ENCODE measurements around the gene GLRA1. TPM values are rescaled to one million over a fixed set of nuclear protein-coding genes. Genes with fewer than 3 reads are reported as not detected.
A peak's percentile ranks its signal among the peaks of the same experiment; 100 is the strongest.
"Not testable (repeated sequence)": the region's sequence is repeated elsewhere in the genome, so short reads cannot be mapped to it uniquely, and the experiment has no call there.

GLRA1 gene
- total and polyA plus RNA-seq, 9 donors = 0.13 TPM; not detected in 8

DNA sequence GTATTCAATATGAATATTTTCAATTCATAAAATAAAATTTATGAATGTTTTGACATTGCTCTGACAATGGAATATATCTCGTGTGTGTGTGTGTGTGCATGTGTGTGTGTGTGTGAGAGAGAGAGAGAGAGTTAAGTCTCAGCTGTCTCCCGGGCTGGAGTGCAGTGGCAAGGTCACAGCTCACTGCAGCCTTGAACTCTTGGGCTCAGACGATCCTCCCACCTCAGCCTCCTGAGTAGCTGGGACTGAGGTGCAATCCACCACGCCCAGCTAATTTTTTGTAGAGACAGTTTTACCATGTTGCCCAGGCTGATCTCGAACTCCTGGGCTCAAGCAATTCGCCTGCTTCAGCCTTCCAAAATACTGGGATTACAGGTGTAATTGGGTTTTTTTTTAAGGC, 136.8 kb downstream of the GLRA1 start:
- H3K9me3 ChIP-seq (replicated peaks; ENCODE audit: control insufficient read depth, low read depth, low read length) = no peaks in the 10 kb centered on the region
- H3K4me1 ChIP-seq (ENCODE audit: control insufficient read depth, insufficient read depth, low read length) = no peaks in the 10 kb centered on the region
- no peak overlapping the region for H3K4me3 ChIP-seq (ENCODE audit: low read length)
- 71% methylated on average over 1 of the region's 6 CpGs for WGBS (ENCODE audit: insufficient coverage)
- H3K27ac ChIP-seq (ENCODE audit: low read length) = no peak overlapping the region
- peaks cover 33% of the 10 kb centered on the region for H3K36me3 ChIP-seq (ENCODE audit: control insufficient read depth, insufficient read depth, low read length)
- no peak for DNase-seq
- H3K27me3 ChIP-seq (ENCODE audit: control insufficient read depth, insufficient read depth, low read length) = no peaks in the 10 kb centered on the region

DNA sequence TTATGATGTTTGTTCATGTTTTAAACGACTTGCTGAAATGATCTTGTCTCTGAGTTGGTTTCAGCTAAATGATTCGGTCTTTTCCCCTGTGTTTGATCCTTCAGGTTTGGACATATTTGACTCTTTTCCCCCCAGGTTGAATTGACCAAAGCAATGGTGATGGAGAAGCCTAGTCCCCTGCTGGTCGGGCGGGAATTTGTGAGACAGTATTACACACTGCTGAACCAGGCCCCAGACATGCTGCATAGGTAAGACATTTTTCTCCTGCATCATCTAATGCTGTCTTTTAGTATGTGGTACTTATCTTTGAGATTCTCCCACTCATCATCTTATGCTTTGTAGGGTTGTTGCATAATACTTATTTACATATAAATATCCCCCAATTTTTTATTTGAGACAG, 138.2 kb downstream of the GLRA1 start:
- Histone ChIP-seq H3K9me3 (replicated peaks; ENCODE audit: control insufficient read depth, low read depth, low read length) (no peaks in the 10 kb centered on the region), H3K36me3 (ENCODE audit: control insufficient read depth, insufficient read depth, low read length) (peaks cover 27% of the 10 kb centered on the region), H3K27ac (ENCODE audit: low read length) (no peak overlapping the region), H3K27me3 (ENCODE audit: control insufficient read depth, insufficient read depth, low read length) (no peaks in the 10 kb centered on the region), H3K4me3 (ENCODE audit: low read length) (no peak overlapping the region), H3K4me1 (ENCODE audit: control insufficient read depth, insufficient read depth, low read length) (no peaks in the 10 kb centered on the region)
- WGBS (ENCODE audit: insufficient coverage) = 82% methylated on average over 2 of the region's 4 CpGs
- DNase-seq = no peak

DNA sequence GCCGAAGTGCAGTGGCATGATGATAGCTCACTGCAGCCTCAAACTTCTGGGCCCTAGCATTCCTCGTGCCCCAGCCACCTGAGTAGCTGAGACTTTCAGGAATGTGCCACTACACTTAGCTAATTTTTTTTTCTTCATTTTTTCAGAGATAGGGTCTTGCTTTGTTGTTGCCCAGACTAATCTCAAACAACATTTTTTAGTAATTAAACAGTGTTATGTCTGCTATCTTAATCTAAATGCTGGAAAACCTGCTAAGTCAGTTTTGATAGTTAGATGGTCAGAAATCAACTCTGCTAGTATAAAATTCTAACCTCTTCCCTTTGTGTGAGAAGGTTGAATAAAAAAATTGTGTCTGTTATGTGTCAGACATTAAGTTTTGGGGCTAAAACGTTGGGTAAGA, 140.5 kb downstream of the GLRA1 start:
- Histone ChIP-seq H3K27ac (ENCODE audit: low read length) (no peak overlapping the region), H3K27me3 (ENCODE audit: control insufficient read depth, insufficient read depth, low read length) (no peaks in the 10 kb centered on the region), H3K4me3 (ENCODE audit: low read length) (no peak overlapping the region), H3K9me3 (replicated peaks; ENCODE audit: control insufficient read depth, low read depth, low read length) (no peaks in the 10 kb centered on the region), H3K4me1 (ENCODE audit: control insufficient read depth, insufficient read depth, low read length) (no peaks in the 10 kb centered on the region), H3K36me3 (ENCODE audit: control insufficient read depth, insufficient read depth, low read length) (peaks cover 14% of the 10 kb centered on the region)
- WGBS (ENCODE audit: insufficient coverage) = no CpG with 5 or more reads among the region's 3 CpGs
- DNase-seq = no peak

DNA sequence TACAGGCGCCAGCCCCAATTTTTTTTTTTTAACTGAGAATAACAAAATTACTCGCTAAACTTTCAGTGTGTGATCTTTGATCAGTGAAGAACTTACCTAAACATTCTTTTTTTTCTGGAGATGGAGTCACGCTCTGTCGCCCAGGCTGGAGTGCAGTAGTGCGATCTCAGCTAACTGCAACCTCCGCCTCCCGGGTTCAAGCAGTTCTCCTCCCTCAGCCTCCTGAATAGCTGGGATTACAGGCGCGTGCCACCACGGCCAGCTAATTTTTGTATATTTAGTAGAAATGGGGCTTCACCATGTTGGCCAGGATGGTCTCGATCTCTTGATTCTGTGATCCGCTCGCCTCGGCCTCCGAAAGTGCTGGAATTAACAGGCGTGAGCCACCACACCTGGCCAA, 141.0 kb downstream of the GLRA1 start:
- not testable (repeated sequence) for H3K9me3 ChIP-seq (replicated peaks; ENCODE audit: control insufficient read depth, low read depth, low read length); H3K27ac ChIP-seq (ENCODE audit: low read length); DNase-seq; H3K4me3 ChIP-seq (ENCODE audit: low read length); H3K4me1 ChIP-seq (ENCODE audit: control insufficient read depth, insufficient read depth, low read length); H3K27me3 ChIP-seq (ENCODE audit: control insufficient read depth, insufficient read depth, low read length)
- WGBS (ENCODE audit: insufficient coverage) = no CpG with 5 or more reads among the region's 16 CpGs
- H3K36me3 ChIP-seq (ENCODE audit: control insufficient read depth, insufficient read depth, low read length) = peaks cover 11% of the 10 kb centered on the region

DNA sequence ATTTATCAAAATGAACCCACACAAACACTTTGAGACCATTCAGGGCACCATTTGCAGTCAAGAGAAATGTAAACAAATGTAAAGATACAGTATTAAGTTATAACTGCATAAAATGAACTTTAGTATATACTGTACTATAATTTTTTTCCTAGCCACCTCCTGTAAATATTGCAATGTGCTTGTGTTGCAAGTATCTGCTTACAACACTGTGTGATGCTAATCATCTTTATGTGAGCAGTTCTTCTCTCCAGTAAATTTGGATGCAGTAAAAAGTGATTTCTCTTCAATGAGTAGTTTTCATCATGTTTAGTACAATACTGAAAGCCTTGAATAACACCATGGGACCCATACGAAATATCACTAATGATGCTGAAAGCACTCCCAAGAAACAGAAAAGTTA, 143.4 kb downstream of the GLRA1 start:
- Histone ChIP-seq H3K4me1 (ENCODE audit: control insufficient read depth, insufficient read depth, low read length) (peaks cover 4% of the 10 kb centered on the region), H3K27ac (ENCODE audit: low read length) (no peak overlapping the region), H3K27me3 (ENCODE audit: control insufficient read depth, insufficient read depth, low read length) (no peaks in the 10 kb centered on the region), H3K4me3 (ENCODE audit: low read length) (no peak overlapping the region), H3K9me3 (replicated peaks; ENCODE audit: control insufficient read depth, low read depth, low read length) (no peaks in the 10 kb centered on the region), H3K36me3 (ENCODE audit: control insufficient read depth, insufficient read depth, low read length) (peaks cover 2% of the 10 kb centered on the region)
- no peak for DNase-seq
- no CpG with 5 or more reads among the region's 1 CpG for WGBS (ENCODE audit: insufficient coverage)

DNA sequence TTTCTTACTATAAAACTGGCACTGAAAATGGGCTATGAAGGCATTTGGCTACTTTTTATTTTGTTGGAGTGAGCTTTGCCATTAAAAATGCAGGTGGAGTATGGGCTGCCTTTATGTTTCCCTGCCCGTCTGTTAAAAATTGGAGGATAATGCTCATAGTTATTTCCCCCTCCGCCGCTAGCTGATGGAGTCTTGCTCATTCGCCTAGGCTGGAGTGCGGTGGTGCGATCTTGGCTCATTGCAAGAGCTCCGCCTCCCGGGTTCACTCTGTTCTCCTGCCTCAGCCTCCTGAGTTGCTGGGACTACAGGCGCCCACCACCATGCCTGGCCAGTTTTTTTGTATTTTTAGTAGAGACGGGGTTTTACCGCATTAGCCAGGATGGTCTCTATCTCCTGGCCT, 144.3 kb downstream of the GLRA1 start:
- H3K36me3 ChIP-seq (ENCODE audit: control insufficient read depth, insufficient read depth, low read length) = peaks cover 2% of the 10 kb centered on the region
- no peaks in the 10 kb centered on the region for H3K27me3 ChIP-seq (ENCODE audit: control insufficient read depth, insufficient read depth, low read length)
- no peak for DNase-seq
- H3K27ac ChIP-seq (ENCODE audit: low read length) = no peak overlapping the region
- H3K4me1 ChIP-seq (ENCODE audit: control insufficient read depth, insufficient read depth, low read length) = peaks cover 4% of the 10 kb centered on the region
- no CpG with 5 or more reads among the region's 11 CpGs for WGBS (ENCODE audit: insufficient coverage)
- H3K9me3 ChIP-seq (replicated peaks; ENCODE audit: control insufficient read depth, low read depth, low read length) = no peaks in the 10 kb centered on the region
- H3K4me3 ChIP-seq (ENCODE audit: low read length) = no peak overlapping the region

DNA sequence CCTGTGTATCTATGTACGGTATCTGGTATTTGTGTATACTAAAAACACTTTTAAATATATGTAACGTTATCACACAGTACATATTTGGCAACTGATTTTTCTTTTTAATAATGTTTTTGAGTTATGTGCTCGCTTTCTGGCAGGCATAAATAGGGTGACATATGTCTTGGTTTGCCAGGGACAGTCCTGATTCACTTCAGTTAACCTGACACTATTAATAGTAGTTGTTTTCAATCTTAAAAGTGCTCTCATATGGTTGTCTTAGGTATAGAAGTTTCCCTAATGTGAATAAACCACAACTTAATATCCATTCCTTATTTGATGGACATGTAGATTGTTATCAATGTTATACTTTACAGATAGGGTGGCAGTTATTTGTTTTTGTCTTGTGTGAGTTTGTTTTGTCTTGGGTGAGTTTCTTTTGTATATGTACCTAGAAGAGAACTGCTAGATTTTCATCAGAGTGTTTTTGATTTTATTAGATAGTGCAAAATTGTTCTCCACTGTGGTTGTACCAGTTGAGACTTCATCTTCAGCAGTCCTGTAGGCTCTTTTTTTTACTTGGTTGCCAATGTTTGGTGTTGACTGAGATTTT, 145.0 kb downstream of the GLRA1 start:
- no peak overlapping the region for H3K4me3 ChIP-seq (ENCODE audit: low read length)
- peaks cover 6% of the 10 kb centered on the region for H3K4me1 ChIP-seq (ENCODE audit: control insufficient read depth, insufficient read depth, low read length)
- no CpG with 5 or more reads among the region's 3 CpGs for WGBS (ENCODE audit: insufficient coverage)
- no peaks in the 10 kb centered on the region for H3K27me3 ChIP-seq (ENCODE audit: control insufficient read depth, insufficient read depth, low read length)
- no peak overlapping the region for H3K27ac ChIP-seq (ENCODE audit: low read length)
- H3K36me3 ChIP-seq (ENCODE audit: control insufficient read depth, insufficient read depth, low read length) = peaks cover 2% of the 10 kb centered on the region
- no peaks in the 10 kb centered on the region for H3K9me3 ChIP-seq (replicated peaks; ENCODE audit: control insufficient read depth, low read depth, low read length)
- DNase-seq = no peak

DNA sequence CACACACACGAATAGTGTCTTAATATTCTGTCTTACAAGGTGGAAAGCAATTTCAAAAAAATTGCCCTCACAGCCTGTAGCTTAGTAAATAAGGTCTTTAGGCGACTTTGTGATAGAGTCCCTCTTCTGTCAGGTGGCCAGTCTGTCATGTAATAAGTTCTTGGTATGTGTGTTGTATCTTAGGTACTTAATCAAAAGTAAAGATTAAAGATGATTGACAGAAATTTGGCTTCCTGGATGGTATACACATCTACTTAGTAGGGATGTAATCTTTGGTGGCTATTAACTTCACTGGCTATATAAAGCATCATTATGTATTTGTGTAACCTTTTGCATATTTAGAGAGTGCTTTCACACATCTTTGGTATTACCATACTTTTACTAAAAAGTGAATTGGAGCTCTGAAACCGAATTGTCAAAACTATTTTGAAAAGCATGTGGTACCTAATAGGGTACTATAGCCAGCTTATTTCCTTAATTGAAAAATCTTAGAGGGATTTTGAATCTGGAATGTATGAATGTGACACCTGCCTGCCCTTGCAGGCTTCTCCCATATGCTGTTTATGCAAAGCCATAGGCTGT, 149.5 kb downstream of the GLRA1 start:
- no peak overlapping the region for H3K27ac ChIP-seq (ENCODE audit: low read length)
- no peaks in the 10 kb centered on the region for H3K27me3 ChIP-seq (ENCODE audit: control insufficient read depth, insufficient read depth, low read length)
- no CpG with 5 or more reads among the region's 3 CpGs for WGBS (ENCODE audit: insufficient coverage)
- DNase-seq = no peak
- no peaks in the 10 kb centered on the region for H3K9me3 ChIP-seq (replicated peaks; ENCODE audit: control insufficient read depth, low read depth, low read length)
- H3K36me3 ChIP-seq (ENCODE audit: control insufficient read depth, insufficient read depth, low read length) = peaks cover 2% of the 10 kb centered on the region
- H3K4me1 ChIP-seq (ENCODE audit: control insufficient read depth, insufficient read depth, low read length) = peaks cover 14% of the 10 kb centered on the region
- H3K4me3 ChIP-seq (ENCODE audit: low read length) = no peak overlapping the region

DNA sequence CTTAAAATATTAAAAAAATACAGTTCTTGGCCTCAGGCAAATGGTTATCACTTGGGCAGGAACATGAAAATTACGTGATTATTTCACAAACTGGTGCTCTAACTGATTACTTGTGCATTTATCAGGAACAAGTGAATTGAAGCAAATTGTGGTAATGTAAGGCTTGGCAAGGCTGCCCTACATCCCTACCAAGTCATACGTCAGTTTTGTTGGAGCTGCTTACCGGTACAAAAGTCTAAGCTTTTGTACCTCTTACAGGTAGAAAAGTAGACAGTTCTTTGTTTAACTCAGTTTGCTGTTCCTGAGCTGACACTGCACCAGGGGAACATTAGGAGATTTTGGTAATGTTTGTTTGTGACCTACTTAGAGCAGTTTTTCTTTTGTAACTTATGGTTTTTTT, 150.7 kb downstream of the GLRA1 start:
- peak overlapping the region; percentile 81 for H3K4me3 ChIP-seq (ENCODE audit: low read length)
- no CpG with 5 or more reads among the region's 3 CpGs for WGBS (ENCODE audit: insufficient coverage)
- H3K4me1 ChIP-seq (ENCODE audit: control insufficient read depth, insufficient read depth, low read length) = peaks cover 19% of the 10 kb centered on the region
- no peaks in the 10 kb centered on the region for H3K27me3 ChIP-seq (ENCODE audit: control insufficient read depth, insufficient read depth, low read length)
- peaks cover 2% of the 10 kb centered on the region for H3K36me3 ChIP-seq (ENCODE audit: control insufficient read depth, insufficient read depth, low read length)
- H3K27ac ChIP-seq (ENCODE audit: low read length) = no peak overlapping the region
- DNase-seq = no peak
- no peaks in the 10 kb centered on the region for H3K9me3 ChIP-seq (replicated peaks; ENCODE audit: control insufficient read depth, low read depth, low read length)

DNA sequence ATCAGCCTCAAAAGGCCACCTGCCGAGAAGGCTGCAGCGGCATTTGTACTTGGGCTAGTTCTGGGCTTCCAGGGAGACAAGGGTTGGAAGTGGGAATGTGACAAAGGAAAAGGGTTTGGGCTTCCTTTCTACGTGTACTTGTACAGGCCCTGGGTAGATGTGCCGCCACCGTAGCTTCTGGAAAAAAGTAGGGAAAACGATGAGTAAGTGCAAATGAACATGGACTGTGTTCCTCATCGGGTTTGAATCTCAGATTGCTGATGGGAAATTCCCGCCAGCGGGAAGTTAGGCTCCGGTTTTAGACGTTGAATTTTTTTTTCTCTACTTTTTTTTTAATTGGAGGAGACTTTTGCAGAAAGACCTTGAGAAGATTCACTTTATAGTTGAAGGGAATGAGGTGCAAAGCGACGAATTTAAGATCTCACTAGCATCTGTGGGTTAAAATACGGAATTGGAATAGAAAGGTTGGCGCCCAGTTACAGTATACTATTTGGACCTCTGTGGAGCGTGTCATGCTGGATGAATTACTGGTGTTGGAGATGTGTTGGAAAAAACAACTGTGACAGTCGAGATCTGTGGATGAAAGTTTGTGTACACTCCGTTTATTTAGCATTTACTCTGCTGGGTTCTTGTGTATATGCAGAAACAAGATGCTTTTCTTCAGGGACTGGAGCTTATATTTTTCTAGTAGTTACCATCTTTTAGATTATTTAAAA, 151.6 kb downstream of the GLRA1 start:
- DNase-seq = peak; percentile 60

More for the DNA sequence above, 151.6 kb downstream of the GLRA1 start:
- 2% methylated on average over 15 of the region's 18 CpGs for WGBS (ENCODE audit: insufficient coverage)
- H3K27ac ChIP-seq (ENCODE audit: low read length) = peak overlapping the region; percentile 93
- H3K27me3 ChIP-seq (ENCODE audit: control insufficient read depth, insufficient read depth, low read length) = no peaks in the 10 kb centered on the region
- peak overlapping the region; percentile 81 for H3K4me3 ChIP-seq (ENCODE audit: low read length)
- no peaks in the 10 kb centered on the region for H3K9me3 ChIP-seq (replicated peaks; ENCODE audit: control insufficient read depth, low read depth, low read length)
- no peaks in the 10 kb centered on the region for H3K36me3 ChIP-seq (ENCODE audit: control insufficient read depth, insufficient read depth, low read length)
- H3K4me1 ChIP-seq (ENCODE audit: control insufficient read depth, insufficient read depth, low read length) = peaks cover 19% of the 10 kb centered on the region

All from muscle of leg (tissue), 11 donors.